ENCODE data around the gene BCAR1.
"Not testable (repeated sequence)": the region's sequence is repeated elsewhere in the genome, so short reads cannot be mapped to it uniquely, and the experiment has no call there.

Gene BCAR1

DNA sequence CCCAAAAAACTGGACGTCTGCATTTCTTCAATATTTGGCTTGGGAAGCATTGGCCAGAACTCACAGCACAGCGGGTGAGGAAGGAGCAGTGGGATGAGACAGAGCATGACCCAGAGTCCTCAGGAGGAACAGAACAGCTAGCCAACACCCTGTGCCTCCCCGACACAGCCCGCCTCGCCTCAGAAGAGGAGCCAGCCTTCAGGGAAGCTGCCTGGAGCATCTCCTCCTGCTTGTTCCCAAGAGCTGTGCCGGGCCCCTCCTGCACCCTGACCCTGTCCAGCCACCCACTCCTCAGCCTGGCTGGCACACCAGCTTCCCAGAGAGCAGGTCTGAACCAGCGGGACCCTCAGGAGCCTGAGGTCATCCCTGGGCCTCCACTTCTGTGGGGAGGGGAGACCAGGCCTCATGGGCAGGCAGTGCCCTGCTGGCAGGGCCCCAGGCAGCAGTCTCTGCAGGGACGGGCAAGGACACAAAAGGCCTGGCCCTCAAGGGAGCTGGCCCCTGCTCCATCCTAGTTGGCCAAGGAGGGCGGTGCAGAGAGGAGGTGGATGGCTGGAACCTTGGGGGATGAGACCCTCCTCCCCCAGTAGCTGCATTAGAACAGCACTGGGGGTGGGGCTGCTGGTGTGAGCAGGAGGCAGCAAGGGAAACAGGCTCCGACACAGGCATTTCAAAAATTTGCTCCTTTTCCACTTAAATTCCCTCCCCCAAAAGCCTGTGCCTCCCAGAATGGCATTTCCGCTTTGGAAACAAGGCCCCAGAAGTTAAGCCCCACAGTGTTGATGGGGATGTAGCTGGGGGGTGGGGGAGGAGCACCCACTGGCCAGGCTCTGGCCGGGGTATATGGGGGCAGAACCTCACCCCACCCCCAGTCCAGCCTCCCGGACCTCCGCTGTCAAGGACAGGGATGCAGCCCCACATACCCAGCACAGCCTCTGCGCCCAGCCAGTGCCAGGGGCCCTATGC lies 1.8 kb upstream of the BCAR1 start:
- DNase-seq: peak; percentile 88

- DNase-seq: no peak
These were observed 833 bp upstream of the BCAR1 start for GRCh38 chr16:75252049-75252864.

- peak; percentile 39 for DNase-seq
These were observed 580 bp downstream of the BCAR1 start for GRCh38 chr16:75250809-75251279.

GRCh38 chr16:75250089-75250808 lies 1.2 kb downstream of the BCAR1 start:
- DNase-seq: no peak

DNA sequence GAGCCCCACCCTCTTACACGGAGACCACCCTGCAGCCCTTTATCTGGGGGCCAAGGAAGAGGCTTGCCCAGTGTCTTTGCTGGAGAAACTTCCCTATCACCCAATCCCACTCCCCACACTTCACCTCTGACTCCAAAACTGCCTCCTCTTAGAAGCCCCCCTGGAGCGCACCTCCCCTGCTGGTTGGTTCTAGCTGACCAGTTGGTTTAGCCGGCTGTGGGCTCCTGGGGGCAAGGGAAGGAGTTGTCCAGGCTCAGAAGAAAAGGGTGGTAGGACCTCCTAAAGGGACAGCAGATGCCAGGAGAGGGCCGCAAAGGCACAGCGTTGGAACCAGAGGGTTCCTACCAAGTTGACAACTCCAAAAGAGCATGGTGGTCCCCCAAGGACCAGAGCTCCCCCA lies 2.0 kb downstream of the BCAR1 start:
- no peak for DNase-seq

- no peak for DNase-seq
These were observed 2.7 kb downstream of the BCAR1 start for GRCh38 chr16:75248536-75249380.

GRCh38 chr16:75248142-75248535 lies 3.3 kb downstream of the BCAR1 start:
- no peak for DNase-seq

GRCh38 chr16:75247249-75247648 lies 4.2 kb downstream of the BCAR1 start:
- DNase-seq: no peak

- DNase-seq: peak; percentile 40
These were observed 4.8 kb downstream of the BCAR1 start for GRCh38 chr16:75246504-75247205.

GRCh38 chr16:75244844-75245758 lies 6.3 kb downstream of the BCAR1 start:
- peak; percentile 98 for DNase-seq

- peak; percentile 41 for DNase-seq
These were observed 7.1 kb downstream of the BCAR1 start for GRCh38 chr16:75244225-75244809.

DNA sequence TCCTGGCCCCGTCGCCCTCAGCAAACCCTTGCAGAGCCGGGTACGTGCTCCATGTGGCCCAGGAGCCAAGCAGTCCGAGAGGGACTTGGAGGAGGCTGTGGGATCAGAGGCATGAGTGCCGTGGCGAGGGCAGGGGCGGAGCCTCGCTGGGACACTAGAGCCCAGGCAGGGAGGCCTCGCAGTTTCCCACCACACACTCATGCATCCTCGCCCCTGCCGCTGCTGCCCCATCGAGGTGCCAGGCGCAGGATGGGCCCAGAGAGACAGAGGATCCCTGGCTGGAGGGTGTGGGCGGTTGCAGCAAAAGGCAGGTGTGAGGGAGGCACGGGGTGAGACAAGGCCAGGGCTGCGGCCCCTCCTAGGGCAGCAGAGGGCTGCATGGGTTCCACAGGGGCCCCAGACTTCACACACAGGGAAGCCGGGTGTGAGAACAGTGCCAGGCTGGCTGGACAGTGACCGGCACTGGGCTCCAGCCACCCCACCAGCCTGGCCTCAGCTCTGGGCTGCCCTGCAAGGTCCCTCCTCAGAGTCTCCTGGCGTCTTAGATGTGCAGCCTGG lies 7.7 kb downstream of the BCAR1 start:
- DNase-seq: no peak

GRCh38 chr16:75242436-75243078 lies 8.9 kb downstream of the BCAR1 start:
- not testable (repeated sequence) for DNase-seq

- no peak for DNase-seq
These were observed 9.5 kb downstream of the BCAR1 start for GRCh38 chr16:75241955-75242354.

- no peak for DNase-seq
These were observed 10.0 kb downstream of the BCAR1 start for GRCh38 chr16:75241412-75241811.

- DNase-seq: not testable (repeated sequence)
These were observed 10.8 kb downstream of the BCAR1 start for GRCh38 chr16:75240633-75241032.

DNA sequence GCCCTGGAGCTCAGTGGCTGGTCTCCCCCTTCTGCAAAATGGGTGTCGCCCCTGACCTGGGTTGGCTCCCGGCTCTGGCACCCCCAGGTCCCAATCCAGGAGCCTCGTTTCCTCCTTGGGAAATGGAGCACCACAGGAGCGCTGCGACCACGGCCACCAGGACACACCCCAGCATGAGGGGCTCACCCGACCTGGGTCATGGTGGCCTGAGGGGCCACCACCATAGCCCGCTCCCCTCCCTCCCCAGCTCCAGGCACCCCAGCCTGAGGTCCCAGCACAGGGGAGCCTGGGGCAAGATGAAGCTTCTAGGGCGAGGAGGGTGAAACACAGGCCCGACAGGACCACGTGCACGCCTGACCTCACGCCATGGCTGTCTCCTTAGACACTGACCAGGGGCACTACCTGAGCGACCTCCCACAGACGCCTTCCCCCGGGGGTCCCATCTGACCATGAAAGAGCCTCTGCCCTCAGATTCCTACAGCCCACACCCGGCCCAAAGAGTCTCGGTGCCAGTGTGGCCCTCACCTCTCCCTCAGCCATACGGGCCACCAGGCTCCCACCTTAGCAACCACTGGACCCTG lies 11.8 kb downstream of the BCAR1 start:
- DNase-seq: peak; percentile 0

- peak; percentile 30 for DNase-seq
These were observed 12.4 kb downstream of the BCAR1 start for GRCh38 chr16:75238853-75239541.

Data from HCEC 1CT (cell line).